ENCODE results near the gene LRRC66.

Gene LRRC66

DNA sequence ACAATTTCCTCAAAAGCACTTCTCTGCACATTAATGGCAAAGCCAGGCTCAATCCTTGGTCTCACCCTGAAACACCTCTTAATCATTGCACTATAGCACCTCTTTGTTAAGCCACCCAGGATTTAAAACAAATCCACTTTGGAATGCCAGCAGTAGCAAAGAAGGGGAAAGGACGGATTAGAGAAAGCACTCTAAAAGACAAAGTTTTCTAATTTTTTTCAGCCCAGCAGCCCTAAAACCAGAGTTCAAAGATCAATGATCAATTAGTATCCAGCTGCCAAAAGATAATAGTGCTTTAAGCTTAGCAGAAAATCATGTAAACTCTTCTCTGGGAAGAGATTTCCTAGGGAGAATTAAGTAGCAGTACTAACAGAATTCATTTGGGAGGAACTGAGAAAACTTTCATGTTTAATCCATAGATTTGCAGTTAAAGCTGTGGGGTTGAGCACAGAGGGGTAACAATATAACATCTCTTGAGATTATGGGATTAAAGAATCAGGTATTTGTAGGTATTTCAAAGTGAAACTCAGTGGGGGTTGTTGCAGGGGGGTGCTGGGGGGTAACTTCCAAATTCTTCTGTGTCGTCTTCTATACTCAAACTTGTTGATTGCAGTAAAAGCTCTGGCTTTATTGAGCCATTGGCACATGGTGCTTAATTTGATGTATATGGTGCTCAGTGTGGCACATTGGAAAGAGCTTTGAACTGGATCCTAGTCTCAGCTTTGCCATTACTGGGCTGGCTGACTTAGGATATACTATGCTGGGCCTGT is 61.8 kb downstream of the LRRC66 start:
- Histone ChIP-seq H3K9me3 (ENCODE audit: control extremely low read depth in 1 of 5, control insufficient read depth in 4 of 5, insufficient read depth in 2 of 5, low read depth in 1 of 5, low read length in 4 of 5) (peaks cover 0 to 3% (median 2%) of the 10 kb centered on the region in 5 experiments), H3K4me1 (ENCODE audit: control extremely low read depth in 1 of 4, control insufficient read depth in 4 of 4, insufficient read depth in 4 of 4, low read length in 3 of 4) (no peaks in the 10 kb centered on the region), H3K27me3 (replicated peaks in 2 of 5; ENCODE audit: control insufficient read depth in 4 of 5, insufficient read depth in 5 of 5, low read length in 4 of 5) (peaks cover 0 to 4% (median 0%) of the 10 kb centered on the region in 5 experiments), H3K36me3 (ENCODE audit: control insufficient read depth in 4 of 4, insufficient read depth in 4 of 4, low read length in 3 of 4) (no peaks in the 10 kb centered on the region), H3K4me3 (ENCODE audit: control insufficient read depth in 1 of 7, extremely low read depth in 1 of 7, insufficient read depth in 4 of 7, low read depth in 2 of 7, low read length in 6 of 7) (no peak overlapping the region), H3K27ac (ENCODE audit: insufficient read depth in 1 of 2, low read depth in 1 of 2, low read length in 2 of 2, poor library complexity in 1 of 2, severe bottlenecking in 2 of 2) (no peak overlapping the region)
- WGBS (ENCODE audit: insufficient coverage), result no CpG with 5 or more reads among the region's 2 CpGs
- ChIA-PET POLR2A (no interaction called here), CTCF (no interaction called here)
- no peak for DNase-seq
